HepG2 (cell line): Measurements from ENCODE around the gene TPX2. TPM values are rescaled to one million over a fixed set of nuclear protein-coding genes. Genes with fewer than 3 reads are reported as not detected.

Experiments
- KAT8 ChIP-seq: IDR thresholded peaks from 2 replicates; pipeline ENCODE4 v1.6.1; 2016; ENCODE audit warnings: missing genetic modification reagents, missing compliant biosample characterization
- KLF15 ChIP-seq: sonication (generic); formaldehyde crosslinking; IDR thresholded peaks from 2 replicates; pipeline ENCODE4 v1.8.1; 2023; ENCODE audit warnings: borderline replicate concordance, mild to moderate bottlenecking, inconsistent platforms, missing genetic modification reagents, mixed read lengths
- MBNL3 ChIP-seq: fragments of 250-450 bp; sonication (Bioruptor Pico); conservative IDR thresholded peaks from 2 replicates; pipeline ENCODE4 v1.8.0; 2022; ENCODE audit warnings: mild to moderate bottlenecking, inconsistent platforms
- PHF20 ChIP-seq: sonication (generic); formaldehyde crosslinking; IDR thresholded peaks from 2 replicates; pipeline ENCODE4 v1.5.0; 2020; ENCODE audit warnings: mild to moderate bottlenecking, missing genetic modification reagents
- SATB2 ChIP-seq: sonication (generic); formaldehyde crosslinking; IDR thresholded peaks from 2 replicates; pipeline ENCODE4 v1.5.0; 2020; ENCODE audit warnings: missing genetic modification reagents
- ZFAT ChIP-seq: sonication (generic); formaldehyde crosslinking; conservative IDR thresholded peaks from 2 replicates; pipeline ENCODE4 v1.8.1; 2023; ENCODE audit warnings: missing genetic modification reagents, inconsistent platforms
- ZFP1 ChIP-seq: IDR thresholded peaks from 2 replicates; pipeline ENCODE4 v1.6.1; 2016
- ZNF777 ChIP-seq: sonication (generic); formaldehyde crosslinking; IDR thresholded peaks from 2 replicates; pipeline ENCODE4 v1.4.0; 2020; ENCODE audit warnings: missing genetic modification reagents
- ZNF816 ChIP-seq: sonication (generic); formaldehyde crosslinking; IDR thresholded peaks from 2 replicates; pipeline ENCODE4 v1.8.0; 2022; ENCODE audit warnings: missing genetic modification reagents, mild to moderate bottlenecking, borderline replicate concordance
- ZNF841 ChIP-seq: sonication (generic); formaldehyde crosslinking; IDR thresholded peaks from 2 replicates; pipeline ENCODE4 v1.8.1; 2023; ENCODE audit warnings: missing genetic modification reagents, borderline replicate concordance
- polyA plus RNA-seq, 8 experiments: library from polyadenylated mRNA; depleted of rRNA in 3 of 8; stranded (reverse) in 7 of 8; unstranded in 1 of 8; fragments of >200 nt; fragmentation: Illumina TruSeq in 4 of 8; extraction: Trizol in 4 of 8; gene quantifications; 2 replicates each; pipeline versions ENCODE4 v1.2.1 to v1.2.3, GENCODE V29; 2011 to 2016; ENCODE audit warnings: low read depth in 4 of 8, missing spikeins in 1 of 8, mixed read lengths in 1 of 8; ENCODE audit not compliant: insufficient read depth in 1 of 8
- total RNA-seq, 5 experiments: library from RNA; depleted of rRNA; stranded (reverse); fragments of >200 nt; fragmentation: Illumina TruSeq; extraction: Trizol; gene quantifications; 2 replicates each; pipeline ENCODE4 v1.2.3, GENCODE V29; 2016; ENCODE audit warnings: low read depth in 1 of 5
- TF ChIP-seq, protein P1 (sequence below): IDR thresholded peaks from 2 replicates; pipeline ENCODE4 v1.6.1; 2012; ENCODE audit warnings: inconsistent platforms
- TF ChIP-seq, protein P2 (sequence below), 2 experiments: sonication (generic) in 1 of 2; formaldehyde crosslinking in 1 of 2; IDR thresholded peaks; 2 replicates each; pipeline versions ENCODE4 v1.5.1 to v1.6.1; 2011 to 2020; ENCODE audit warnings: borderline replicate concordance in 1 of 2, low read depth in 1 of 2, low read length in 1 of 2, mild to moderate bottlenecking in 1 of 2, missing genetic modification reagents in 1 of 2, moderate library complexity in 1 of 2
- TF ChIP-seq, protein P3 (sequence below): sonication (generic); formaldehyde crosslinking; IDR thresholded peaks from 2 replicates; pipeline ENCODE4 v1.5.1; 2020; ENCODE audit warnings: missing genetic modification reagents, mild to moderate bottlenecking, borderline replicate concordance
- TF ChIP-seq, protein P4 (sequence below): IDR thresholded peaks from 2 replicates; pipeline ENCODE4 v1.6.1; 2016; ENCODE audit warnings: low read depth
- TF ChIP-seq, protein P5 (sequence below): sonication (generic); formaldehyde crosslinking; IDR thresholded peaks from 2 replicates; pipeline ENCODE4 v1.4.0; 2020; ENCODE audit warnings: missing genetic modification reagents

The TPX2 gene
- total and polyA plus RNA-seq, 2 of the 13 experiments (the other 11 are each of a cell fraction or from before 2014, with no cell fraction given) = 34.3 to 124 TPM

DNA sequence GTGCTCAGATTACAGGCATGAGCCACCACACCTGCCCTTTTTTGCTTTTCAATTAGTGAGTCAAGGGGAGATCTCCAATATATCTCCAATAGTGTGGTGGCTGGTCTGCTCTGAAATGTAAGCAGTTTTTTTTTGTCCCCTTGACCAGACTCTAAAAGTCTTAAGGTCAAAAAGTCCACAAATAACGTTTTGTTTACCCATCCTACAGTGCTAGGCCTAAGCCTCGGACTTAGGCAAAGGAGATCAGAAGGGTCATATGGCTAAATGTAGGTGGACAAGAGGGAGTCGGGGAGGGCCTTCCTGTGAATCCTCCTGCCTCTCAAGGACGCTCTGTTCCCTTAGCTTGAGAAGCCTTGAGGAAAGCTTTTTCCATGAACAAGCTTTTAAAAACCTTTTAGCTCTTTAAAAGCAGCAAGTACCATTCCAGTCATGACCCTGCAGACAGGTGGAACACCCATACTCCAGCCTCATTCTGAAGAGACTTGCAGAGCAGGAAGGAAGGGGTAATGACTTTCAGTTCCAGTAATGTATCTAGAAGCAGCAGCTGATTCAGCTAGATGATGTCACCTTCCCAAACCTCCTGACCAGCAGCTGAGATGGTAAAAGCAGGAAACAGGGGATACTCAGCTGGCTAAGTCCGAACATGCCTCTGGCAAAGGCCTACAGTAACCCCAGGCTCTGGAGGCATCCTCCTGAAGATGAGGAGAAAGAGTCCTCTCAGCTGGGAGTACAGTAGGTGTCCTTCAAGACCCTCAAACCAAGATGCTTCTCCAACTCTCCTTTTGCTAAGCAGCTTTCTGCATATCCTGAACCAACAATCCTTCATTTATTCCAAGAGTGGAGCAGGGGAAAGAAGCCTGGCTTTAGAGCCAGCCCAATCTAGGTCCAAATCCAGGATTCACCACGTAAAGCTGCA lies 40.0 kb upstream of the TPX2 start (continued):
- TF ChIP-seq ZNF816 = no peak
- TF ChIP-seq, protein P1, sequence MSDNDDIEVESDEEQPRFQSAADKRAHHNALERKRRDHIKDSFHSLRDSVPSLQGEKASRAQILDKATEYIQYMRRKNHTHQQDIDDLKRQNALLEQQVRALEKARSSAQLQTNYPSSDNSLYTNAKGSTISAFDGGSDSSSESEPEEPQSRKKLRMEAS = peak; percentile 66
- TF ChIP-seq, protein P2, sequence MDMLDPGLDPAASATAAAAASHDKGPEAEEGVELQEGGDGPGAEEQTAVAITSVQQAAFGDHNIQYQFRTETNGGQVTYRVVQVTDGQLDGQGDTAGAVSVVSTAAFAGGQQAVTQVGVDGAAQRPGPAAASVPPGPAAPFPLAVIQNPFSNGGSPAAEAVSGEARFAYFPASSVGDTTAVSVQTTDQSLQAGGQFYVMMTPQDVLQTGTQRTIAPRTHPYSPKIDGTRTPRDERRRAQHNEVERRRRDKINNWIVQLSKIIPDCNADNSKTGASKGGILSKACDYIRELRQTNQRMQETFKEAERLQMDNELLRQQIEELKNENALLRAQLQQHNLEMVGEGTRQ (IDR thresholded peaks at IDR 0.05; ENCODE audit: low read depth, low read length) = no peak
- TF ChIP-seq, protein P2 (CRISPR knock-in tag; IDR thresholded peaks at IDR 0.05; ENCODE audit: borderline replicate concordance) = no peak
- TF ChIP-seq ZFAT (CRISPR knock-in tag) = no peak
- no peak for TF ChIP-seq SATB2 (CRISPR knock-in tag)
- TF ChIP-seq, protein P3, sequence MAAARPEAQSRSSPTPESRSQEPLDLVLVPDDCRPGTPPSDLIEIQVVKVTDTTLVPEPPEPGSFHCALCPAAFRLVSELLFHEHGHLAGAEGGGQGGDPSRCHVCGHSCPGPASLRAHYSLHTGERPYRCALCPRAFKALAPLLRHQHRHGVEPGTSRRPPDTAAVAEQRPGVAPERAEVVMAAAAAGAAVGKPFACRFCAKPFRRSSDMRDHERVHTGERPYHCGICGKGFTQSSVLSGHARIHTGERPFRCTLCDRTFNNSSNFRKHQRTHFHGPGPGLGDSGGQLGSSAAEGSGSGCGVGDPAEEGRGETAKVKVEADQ (CRISPR knock-in tag) = no peak; the same call in 1 of the 2 replicates
- no peak; the same call in 1 of the 2 replicates for TF ChIP-seq KAT8 (CRISPR knock-in tag)
- TF ChIP-seq ZNF777 (CRISPR knock-in tag) = 0 out of 2 replicates have a peak, but pooled peaks have one; percentile 22
- TF ChIP-seq, protein P4, sequence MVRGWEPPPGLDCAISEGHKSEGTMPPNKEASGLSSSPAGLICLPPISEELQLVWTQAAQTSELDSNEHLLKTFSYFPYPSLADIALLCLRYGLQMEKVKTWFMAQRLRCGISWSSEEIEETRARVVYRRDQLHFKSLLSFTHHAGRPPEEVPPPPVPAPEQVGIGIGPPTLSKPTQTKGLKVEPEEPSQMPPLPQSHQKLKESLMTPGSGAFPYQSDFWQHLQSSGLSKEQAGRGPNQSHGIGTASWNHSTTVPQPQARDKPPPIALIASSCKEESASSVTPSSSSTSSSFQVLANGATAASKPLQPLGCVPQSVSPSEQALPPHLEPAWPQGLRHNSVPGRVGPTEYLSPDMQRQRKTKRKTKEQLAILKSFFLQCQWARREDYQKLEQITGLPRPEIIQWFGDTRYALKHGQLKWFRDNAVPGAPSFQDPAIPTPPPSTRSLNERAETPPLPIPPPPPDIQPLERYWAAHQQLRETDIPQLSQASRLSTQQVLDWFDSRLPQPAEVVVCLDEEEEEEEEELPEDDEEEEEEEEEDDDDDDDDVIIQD = no peak; the same call in 1 of the 2 replicates
- no peak for TF ChIP-seq KLF15 (CRISPR knock-in tag)
- TF ChIP-seq MBNL3 (CRISPR knock-in tag) = no peak; the same call in 1 of the 2 replicates
- no peak for TF ChIP-seq ZFP1 (CRISPR knock-in tag)
- TF ChIP-seq PHF20 = no peak
- TF ChIP-seq ZNF841 = no peak
- TF ChIP-seq, protein P5, sequence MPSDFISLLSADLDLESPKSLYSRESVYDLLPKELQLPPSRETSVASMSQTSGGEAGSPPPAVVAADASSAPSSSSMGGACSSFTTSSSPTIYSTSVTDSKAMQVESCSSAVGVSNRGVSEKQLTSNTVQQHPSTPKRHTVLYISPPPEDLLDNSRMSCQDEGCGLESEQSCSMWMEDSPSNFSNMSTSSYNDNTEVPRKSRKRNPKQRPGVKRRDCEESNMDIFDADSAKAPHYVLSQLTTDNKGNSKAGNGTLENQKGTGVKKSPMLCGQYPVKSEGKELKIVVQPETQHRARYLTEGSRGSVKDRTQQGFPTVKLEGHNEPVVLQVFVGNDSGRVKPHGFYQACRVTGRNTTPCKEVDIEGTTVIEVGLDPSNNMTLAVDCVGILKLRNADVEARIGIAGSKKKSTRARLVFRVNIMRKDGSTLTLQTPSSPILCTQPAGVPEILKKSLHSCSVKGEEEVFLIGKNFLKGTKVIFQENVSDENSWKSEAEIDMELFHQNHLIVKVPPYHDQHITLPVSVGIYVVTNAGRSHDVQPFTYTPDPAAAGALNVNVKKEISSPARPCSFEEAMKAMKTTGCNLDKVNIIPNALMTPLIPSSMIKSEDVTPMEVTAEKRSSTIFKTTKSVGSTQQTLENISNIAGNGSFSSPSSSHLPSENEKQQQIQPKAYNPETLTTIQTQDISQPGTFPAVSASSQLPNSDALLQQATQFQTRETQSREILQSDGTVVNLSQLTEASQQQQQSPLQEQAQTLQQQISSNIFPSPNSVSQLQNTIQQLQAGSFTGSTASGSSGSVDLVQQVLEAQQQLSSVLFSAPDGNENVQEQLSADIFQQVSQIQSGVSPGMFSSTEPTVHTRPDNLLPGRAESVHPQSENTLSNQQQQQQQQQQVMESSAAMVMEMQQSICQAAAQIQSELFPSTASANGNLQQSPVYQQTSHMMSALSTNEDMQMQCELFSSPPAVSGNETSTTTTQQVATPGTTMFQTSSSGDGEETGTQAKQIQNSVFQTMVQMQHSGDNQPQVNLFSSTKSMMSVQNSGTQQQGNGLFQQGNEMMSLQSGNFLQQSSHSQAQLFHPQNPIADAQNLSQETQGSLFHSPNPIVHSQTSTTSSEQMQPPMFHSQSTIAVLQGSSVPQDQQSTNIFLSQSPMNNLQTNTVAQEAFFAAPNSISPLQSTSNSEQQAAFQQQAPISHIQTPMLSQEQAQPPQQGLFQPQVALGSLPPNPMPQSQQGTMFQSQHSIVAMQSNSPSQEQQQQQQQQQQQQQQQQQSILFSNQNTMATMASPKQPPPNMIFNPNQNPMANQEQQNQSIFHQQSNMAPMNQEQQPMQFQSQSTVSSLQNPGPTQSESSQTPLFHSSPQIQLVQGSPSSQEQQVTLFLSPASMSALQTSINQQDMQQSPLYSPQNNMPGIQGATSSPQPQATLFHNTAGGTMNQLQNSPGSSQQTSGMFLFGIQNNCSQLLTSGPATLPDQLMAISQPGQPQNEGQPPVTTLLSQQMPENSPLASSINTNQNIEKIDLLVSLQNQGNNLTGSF (CRISPR knock-in tag) = no peak
